ENCODE data around the gene CDC20B.

Gene CDC20B

GRCh38 chr5:55172937-55173686 is at the start of gene CDC20B:
TSS of gene CDC20B (minus strand) at chr5:55173177. CDS start at chr5:55173000, 177 bp downstream.
- peak; percentile 84 for DNase-seq

GRCh38 chr5:55222092-55222984 is 49.4 kb upstream of the CDC20B start:
- DNase-seq = no peak

DNA sequence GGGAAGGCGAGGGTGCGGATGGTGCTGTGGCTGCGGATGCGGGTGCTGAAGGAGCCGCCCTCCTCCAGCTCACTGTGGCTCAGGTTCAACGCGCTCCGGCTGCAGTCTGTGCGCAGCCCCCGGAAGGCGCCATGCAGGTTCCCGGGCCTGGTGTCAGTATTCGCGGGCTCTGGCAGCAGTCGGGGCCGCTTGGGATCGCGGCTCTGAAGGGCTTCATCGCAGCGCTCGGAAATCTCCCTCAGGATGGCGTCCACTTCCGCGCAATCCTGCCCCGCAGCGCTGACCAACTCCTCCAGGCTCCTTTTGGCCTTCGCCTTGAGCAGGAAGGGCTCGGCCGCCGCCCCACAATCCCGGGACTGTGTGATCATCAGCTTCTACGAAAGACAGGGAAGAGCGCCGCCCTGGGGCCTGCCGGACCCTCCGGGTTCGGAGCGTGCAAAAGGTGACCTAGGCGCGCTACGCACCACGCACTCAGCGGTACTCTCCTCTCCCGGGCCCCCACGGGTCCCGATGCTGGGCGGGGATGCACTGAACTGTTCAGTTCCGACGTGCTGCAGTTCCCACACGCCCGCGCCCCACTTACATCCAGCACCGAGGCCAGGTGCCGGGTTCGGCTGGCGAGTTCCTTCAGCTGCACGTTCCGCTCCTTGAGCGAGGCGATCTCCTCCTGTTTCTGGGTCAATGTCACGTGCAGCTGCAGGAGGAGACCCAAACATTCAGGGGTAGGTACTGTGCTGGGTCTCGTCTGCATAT is 47.6 kb upstream of the CDC20B start:
- DNase-seq = no peak

DNA sequence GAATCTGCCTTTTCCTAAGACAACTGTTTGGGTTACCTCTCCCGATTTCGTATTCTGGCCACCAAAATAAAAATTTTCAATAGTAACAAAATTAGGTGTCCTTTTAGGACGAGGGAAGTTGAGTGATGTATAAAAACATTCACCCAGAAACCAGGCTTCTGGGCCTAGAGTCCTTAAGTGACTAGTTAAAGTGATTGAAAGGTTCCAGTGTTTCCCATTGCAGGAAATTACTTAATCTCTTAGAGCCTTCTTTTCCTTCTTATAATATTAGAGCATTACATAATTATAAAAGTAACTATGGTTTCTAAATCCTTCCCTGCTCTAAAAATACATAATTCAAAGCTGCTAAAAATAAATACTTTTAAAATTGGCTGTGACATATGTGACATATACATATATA is 46.8 kb upstream of the CDC20B start:
- no peak for DNase-seq

- no peak for DNase-seq
These were observed 46.0 kb upstream of the CDC20B start for GRCh38 chr5:55218967-55219366.

GRCh38 chr5:55211184-55211874 is 38.4 kb upstream of the CDC20B start:
- no peak for DNase-seq

DNA sequence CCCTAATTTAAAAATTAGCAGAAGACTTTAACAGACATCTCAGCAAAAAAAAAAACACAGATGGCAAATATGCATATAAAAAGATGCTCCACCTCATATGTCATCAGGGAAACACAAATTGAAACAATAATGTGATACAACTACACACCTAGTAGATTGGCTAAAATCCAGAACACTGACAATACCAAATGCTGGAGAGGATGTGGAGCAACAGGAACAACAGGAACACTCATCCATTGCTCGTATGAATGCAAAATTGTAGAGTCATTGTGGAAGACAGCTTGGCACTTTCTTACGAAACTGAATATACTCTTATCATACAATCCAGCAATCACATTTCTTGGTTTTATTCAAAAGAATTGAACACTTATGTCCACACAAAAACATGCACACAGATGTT is 32.0 kb upstream of the CDC20B start:
- DNase-seq = no peak

DNA sequence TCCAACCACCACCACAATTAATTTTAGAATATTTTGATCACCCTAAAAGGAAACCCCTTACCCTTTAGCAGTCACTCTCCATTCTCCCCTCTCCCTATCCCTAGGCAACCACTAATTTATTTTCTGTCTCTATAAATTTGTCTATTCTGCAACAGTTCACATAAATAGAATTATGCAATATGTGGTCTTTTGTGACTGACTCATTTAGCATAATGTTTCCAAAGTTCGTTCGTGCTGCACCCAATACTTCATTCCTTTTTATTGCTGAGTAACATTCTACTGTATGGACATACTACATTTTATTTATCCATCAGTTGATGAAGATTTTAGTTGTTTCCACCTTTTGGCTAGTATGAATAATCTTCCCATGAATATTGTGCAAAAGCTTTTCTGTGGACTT is 18.2 kb upstream of the CDC20B start:
- no peak for DNase-seq

GRCh38 chr5:55188656-55189540 is 15.9 kb upstream of the CDC20B start:
- DNase-seq = no peak

DNA sequence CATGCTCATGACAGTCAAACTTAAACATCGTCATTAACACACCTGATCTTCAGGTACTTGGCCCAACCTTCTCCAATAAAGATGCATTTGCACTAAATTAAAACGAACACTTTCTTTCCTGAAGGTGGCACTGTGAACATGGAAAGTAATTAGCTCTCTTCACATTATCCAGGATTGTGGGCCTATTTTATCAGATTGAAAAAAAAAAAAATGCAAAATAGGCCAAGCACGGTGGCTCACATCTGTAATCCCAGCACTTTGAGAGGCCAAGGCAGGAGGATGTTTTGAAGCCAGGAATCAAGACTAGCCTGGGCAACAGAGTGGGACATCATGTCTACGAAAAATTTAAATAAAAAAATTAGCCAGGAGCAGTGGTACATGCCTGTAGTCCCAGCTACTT is 14.4 kb upstream of the CDC20B start:
- DNase-seq = no peak

DNA sequence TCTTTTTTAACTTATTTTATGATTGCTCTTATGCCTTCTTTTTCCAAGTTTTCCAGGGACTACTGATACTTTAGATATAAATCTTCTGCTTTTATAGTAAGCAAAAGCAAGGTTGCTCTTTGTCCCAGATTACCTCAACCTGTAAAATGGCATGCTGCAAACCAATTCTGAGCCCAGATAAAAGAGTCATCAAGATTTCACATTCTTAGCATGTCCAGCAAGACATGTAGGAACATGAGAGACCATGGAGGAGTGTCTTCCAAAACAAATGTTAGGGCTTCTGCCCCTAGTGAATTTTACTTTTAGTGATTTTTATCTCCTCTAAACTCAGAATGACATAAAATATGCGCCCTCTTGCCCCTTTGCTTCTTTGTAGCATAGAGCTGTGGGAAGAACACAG is 7.0 kb upstream of the CDC20B start:
- DNase-seq = no peak

DNA sequence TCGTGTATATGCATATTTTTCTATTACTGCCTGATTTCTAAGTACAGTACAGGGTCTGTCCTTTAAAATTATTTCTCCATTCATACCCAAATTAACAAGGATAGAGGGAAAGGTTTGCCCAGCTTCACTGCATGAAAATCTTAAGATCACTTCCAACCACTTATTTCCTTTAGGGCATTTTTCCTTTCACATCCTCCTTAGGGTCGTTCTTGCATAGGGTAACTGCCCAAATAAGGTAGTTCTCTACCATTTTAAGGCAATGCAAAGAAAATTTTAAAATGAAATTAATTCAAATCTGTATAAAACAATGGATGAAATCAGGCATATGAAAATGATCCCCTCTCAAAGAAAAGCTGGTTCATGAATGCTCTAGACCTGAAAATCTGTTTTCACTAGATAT is 4.1 kb upstream of the CDC20B start:
- DNase-seq = no peak

GRCh38 chr5:55176176-55176818 is 3.3 kb upstream of the CDC20B start:
- no peak for DNase-seq

- no peak for DNase-seq
These were observed 2.8 kb upstream of the CDC20B start for GRCh38 chr5:55175781-55176175.

DNA sequence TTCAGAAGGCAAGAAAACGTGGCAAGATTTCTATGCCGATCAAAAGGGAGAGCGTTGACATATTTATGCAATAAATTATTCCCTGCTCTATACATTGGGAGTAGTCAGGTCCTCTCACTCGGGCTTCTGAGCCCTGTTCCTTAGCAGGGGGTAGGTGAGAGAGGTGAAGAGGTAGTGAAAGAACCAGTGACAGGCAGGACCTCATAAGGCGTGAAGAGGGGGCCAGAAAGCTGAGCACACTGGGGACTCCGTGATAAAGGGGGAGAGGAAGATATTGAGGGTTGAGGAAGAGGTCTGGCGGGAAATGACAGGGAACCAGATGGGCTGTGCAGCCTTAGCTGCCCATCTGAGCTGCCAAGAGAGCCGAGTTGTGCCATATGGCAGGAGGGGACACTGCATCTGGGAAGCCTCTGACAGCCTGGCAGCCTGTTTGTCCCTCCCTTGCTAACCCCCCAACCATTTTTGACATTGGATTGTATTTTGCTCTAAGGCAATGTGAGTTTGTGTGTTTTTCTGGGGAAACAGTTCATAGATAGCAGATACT is 782 bp upstream of the CDC20B start:
- no peak for DNase-seq

GRCh38 chr5:55172051-55172899 is 702 bp downstream of the CDC20B start:
- DNase-seq = peak; percentile 84

GRCh38 chr5:55171471-55171870 is 1.5 kb downstream of the CDC20B start:
- no peak for DNase-seq

DNA sequence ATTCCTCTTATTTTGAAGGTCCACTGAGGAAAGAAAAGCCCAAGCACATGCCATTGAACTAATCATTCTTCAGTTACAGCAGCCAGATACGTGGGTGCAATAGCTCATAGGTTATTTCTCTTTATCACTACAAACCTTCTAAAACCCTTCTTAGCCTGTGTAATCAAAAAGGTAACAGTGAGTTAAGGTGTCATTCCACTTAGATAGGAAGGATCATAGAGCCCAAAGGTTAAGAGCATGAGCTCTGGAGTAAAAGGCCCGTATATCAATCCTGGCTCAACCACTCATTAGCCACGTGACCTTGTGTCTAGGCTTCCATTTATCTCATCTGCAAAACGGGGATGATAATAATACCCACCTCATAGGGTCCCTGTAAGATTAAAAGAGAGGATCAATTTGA is 10.3 kb downstream of the CDC20B start:
- DNase-seq = no peak

DNA sequence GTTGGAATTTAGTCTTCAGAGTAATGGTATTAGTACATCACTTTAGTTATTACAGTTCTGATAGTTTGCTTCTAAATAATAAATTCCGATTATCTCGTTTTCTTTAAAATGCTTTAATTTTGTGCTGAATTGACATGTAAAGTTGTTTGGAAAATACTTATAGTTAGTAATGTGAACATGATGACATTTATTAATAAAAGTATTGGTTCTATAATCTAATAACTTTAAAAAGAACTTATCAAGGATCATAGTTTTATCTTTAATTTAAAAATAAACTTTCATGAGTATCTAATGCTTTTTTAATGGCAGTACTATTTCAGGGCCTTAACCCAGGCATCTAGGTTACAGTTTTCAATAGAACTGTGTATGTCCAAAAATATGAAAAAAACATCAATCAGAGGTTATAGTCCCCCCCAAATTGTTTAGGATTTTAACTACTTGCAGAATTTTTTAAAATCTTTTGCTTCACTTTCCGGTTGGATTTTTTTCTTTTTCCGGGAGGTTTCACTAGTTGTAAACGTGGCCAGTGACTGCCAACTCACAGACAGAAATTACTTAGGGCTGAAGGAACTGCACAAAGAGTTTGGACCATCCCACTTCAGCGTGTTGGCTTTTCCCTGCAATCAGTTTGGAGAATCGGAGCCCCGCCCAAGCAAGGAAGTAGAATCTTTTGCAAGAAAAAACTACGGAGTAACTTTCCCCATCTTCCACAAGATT is 12.3 kb downstream of the CDC20B start:
- no peak for DNase-seq

Measured in CD4-positive, alpha-beta T cell treated with Interleukin-12 subunit alpha and Interleukin-12 subunit beta, for 1 hour (primary cell).